Renal cortical epithelial cell (primary cell): ENCODE results near the gene FUT1. TPM values are rescaled to one million over a fixed set of nuclear protein-coding genes. Genes with fewer than 3 reads are reported as not detected.
"Not testable (repeated sequence)": the region's sequence is repeated elsewhere in the genome, so short reads cannot be mapped to it uniquely, and the experiment has no call there.

ENCODE experiments used
- DNase-seq: peaks from one replicate; pipeline ENCODE4 v3.0.0-alpha.2; 2011; ENCODE audit warnings: low read depth
- total RNA-seq: library from RNA; depleted of rRNA; stranded (reverse); fragments of >200 nt; gene quantifications from 2 replicates; pipeline ENCODE4 v1.2.3, GENCODE V29; 2014

FUT1 gene
- total RNA-seq, 1 donor from 2014 or later: 0.05 TPM

- DNase-seq: peak; percentile 67
Measured at GRCh38 chr19:48768994-48769713, 16.7 kb upstream of the FUT1 start.

DNA sequence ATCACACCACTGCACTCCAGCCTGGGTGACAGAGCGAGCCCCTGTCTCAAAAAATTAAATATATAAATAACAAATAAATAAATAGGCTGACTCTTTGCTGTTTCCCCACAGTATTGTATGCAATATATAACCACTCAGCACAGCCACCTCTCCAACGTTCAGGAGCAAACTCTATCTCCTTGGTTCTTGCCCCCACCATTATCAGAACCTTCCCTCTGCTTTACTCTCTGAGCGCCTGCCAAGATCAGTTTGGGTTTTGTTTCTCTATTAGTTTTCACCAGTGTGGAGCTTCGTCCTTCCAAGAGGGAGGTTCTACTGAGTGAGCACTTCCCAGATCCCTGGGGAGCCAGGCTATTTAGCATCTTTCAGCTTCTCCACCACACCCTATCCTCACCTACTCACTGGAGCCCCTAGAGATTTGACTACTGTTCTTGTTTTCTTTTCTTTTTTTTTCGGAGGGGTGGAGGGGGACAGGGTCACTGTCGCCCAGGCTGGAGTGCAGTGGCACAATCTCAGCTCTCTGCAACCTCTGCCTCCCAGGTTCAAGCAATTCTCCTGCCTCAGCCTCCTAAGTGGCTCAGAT lies 15.8 kb upstream of the FUT1 start:
- not testable (repeated sequence) for DNase-seq

DNA sequence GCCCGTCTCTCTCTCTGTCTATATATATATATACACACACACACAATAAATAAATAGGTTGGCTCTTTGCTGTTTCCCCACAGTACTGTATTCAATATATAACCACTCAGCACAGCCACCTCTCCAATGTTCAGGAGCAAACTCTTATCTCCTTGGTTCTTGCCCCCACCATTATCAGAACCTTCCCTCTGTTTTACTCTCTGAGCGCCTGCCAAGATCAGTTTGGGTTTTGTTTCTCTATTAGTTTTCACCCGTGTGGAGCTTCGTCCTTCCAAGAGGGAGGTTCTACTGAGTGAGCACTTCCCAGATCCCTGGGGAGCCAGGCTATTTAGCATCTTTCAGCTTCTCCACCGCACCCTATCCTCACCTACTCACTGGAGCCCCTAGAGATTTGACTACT lies 13.4 kb upstream of the FUT1 start:
- not testable (repeated sequence) for DNase-seq

DNA sequence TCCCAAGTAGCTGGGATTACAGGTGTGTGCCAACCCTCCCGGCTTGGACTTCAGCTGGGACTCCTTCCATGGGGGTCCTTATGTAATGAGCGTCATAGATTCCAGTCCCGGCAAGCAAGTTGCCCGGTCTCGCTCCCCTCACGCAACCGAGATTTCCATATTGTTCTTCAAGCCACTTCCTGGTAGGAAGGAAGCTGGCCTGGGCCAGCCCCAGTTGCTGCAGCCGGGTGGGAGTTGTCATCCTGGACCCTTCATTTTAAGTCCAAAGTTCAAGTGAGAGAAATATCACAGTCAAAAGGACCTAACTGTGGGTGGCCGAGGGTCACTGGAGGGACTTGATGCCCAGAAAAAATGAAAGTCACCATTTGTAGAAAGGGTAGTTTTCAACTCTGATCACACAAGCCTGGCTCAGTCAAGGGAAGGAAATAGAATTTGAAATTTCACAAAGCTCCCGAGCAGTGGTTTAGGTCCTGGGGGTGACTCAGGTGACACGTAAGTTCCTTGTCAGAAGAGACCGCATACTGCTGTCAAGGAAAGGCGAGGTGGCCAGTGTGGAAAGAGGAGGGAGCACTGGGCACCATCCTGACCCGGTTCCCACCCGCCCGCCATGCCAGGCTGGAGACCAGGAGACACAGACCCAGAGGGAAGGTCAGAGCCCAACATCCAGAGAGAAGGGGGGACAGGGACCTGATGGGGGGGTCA lies 8.2 kb upstream of the FUT1 start:
- no peak for DNase-seq

- no peak for DNase-seq
Measured at GRCh38 chr19:48757741-48758144, 5.3 kb upstream of the FUT1 start.

- no peak for DNase-seq
Measured at GRCh38 chr19:48757089-48757675, 4.7 kb upstream of the FUT1 start.

- no peak for DNase-seq
Measured at GRCh38 chr19:48756686-48757085, 4.2 kb upstream of the FUT1 start.

DNA sequence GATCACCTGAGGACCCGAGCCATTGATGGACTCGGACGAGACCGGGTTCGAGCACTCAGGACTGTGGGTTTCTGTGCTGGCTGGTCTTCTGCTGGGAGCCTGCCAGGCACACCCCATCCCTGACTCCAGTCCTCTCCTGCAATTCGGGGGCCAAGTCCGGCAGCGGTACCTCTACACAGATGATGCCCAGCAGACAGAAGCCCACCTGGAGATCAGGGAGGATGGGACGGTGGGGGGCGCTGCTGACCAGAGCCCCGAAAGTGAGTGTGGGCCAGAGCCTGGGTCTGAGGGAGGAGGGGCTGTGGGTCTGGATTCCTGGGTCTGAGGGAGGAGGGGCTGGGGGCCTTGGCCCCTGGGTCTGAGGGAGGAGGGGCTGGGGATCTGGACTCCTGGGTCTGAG lies 3.8 kb upstream of the FUT1 start:
- DNase-seq: no peak

DNA sequence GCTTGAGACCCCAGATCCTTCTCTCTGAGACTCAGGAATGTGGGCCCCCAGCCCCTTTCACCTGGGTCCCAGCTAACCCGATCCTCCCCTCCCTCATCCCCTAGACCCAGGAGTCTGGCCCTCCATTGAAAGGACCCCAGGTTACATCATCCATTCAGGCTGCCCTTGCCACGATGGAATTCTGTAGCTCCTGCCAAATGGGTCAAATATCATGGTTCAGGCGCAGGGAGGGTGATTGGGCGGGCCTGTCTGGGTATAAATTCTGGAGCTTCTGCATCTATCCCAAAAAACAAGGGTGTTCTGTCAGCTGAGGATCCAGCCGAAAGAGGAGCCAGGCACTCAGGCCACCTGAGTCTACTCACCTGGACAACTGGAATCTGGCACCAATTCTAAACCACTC lies 3.3 kb upstream of the FUT1 start:
- DNase-seq: no peak

DNA sequence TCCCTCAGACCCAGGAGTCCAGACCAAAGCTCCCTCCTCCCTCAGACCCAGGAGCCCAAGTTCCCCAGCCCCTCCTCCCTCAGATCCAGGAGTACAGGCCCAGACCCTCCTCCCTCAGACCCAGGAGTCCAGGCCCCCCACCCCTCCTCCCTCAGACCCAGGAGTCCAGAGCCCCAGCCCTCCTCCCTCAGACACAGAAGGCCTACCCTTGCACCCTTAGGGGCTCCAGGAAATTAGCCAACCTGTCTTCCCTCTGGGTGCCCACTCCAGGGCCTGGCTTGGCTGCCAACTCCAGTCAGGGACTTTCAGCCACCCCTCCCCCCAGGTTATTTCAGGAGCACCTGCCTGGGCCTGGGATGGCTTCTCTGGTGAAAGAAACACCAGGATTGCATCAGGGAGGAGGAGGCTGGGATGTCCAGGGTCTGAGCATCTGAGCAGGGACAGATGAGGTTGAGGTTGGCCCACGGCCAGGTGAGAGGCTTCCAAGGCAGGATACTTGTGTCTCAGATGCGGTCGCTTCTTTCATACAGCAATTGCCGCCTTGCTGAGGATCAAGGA lies 2.7 kb upstream of the FUT1 start, which contains the start of gene FGF21:
Gene FGF21, plus strand, starts transcription at position 441 of the 558 bp plus-strand sequence. CDS start 713 bp downstream, outside the sequence.
- no peak for DNase-seq

DNA sequence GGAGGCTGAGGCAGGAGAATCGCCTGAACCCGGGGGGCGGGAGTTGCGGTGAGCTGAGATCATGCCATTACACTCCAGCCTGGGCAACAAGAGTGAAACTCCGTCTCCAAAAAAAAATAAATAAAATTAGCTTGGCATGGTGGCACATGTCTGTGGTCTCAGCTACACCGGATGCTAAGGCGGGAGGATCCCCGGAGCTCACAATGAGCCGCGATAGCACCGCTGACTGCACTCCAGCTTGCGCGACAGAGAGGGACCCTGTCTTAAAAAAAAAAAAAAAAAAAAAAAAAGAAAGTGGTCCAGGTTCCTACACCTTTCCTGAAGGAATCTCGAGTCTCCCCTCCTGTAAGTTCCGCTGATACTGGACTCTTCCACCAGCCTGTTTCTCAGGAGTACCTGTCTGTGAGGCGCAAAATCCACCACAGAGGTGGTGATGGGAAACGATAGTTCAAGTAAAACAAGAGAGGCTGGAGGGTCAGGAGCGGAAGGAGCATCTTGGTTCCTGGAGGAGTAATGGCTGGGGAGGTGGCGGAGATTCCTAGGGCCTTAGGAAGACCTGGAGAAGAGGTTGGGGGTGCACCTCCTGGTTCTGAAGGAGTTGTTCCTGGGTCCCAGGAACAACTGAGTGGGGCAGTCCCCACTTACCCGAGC lies 471 bp downstream of the FUT1 start:
- no peak for DNase-seq

DNA sequence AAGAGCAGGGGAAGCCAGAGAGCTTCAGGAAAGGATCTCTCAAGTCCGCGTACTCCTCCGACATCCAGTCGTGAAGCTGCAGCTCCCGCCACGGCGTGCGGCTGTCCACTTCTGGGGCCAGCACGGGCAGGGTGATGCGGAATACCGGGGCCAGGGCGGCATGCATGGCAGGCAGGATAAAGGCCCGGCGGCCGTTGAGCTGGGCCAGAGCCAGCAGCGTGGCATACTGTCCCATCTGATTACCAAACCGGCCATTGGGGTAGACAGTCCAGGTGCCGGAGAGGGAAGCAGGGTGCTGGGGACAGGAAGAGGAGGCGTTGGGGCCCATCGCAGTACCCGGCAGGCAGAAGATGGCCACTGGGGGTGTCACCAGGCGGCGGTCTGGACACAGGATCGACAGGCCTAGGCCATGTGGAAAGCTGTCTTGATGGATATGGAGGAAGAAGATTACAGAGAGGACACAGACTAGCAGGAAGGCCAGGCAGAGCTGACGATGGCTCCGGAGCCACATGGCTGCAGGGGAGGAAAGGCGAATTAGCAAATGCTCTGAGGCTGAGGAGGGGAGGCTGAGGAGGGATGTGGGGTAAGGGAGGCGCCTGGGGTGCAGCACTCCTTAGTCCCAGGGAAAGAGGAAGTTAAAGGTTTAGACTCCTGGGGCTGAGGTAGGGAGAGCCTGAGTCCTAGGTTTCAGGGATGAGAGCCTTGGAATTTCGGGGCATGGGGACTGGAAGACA lies 1.5 kb downstream of the FUT1 start:
- DNase-seq: no peak

GRCh38 chr19:48750351-48750750 lies 2.1 kb downstream of the FUT1 start:
- no peak for DNase-seq

- DNase-seq: no peak
Measured at GRCh38 chr19:48749571-48750198, 2.8 kb downstream of the FUT1 start.

GRCh38 chr19:48746738-48747575 lies 5.5 kb downstream of the FUT1 start, which contains the start of gene IZUMO1:
Gene IZUMO1, minus strand, starts transcription at chr19:48746909. Its CDS starts 1,050 bp downstream, at chr19:48745859.
- DNase-seq: peak; percentile 87

- DNase-seq: no peak
Measured at GRCh38 chr19:48746110-48746509, 6.3 kb downstream of the FUT1 start.

DNA sequence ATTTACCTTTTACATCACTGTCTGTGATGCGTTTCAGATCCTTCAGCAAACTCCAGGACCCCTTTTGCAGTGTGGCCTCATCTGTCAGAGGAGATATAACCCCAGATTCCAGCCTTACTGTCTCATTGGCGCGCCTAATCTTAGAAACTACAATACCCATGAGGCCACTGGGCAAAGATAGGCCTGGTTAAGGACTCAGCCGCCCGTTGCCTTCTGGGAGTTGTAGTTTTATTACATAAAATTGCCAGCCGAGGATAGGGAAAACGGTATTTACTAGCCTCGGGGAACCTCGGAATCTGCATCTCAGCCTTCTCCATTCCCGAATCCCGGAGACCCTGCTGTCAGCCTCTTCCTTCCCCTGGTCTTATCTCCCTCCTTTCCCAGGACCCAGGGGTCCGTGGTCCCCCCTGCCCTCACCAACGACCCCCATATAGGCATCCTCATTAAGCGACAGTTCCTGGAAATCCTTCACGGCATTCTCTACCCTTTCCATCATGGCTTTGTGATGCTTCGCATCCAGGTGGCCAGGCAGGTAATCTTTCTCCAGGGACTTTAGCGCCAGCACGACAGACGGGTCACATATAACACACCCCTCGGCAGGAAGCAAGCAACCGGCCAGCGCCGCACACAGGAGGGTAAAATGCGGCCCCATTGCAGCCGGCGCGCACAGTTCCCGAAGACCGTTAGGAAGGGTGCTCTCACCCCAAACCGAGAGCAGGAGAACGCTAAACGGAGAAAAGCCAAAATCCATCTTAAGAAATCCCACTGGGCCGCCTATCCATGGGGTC lies 7.0 kb downstream of the FUT1 start:
- DNase-seq: peak; percentile 51

DNA sequence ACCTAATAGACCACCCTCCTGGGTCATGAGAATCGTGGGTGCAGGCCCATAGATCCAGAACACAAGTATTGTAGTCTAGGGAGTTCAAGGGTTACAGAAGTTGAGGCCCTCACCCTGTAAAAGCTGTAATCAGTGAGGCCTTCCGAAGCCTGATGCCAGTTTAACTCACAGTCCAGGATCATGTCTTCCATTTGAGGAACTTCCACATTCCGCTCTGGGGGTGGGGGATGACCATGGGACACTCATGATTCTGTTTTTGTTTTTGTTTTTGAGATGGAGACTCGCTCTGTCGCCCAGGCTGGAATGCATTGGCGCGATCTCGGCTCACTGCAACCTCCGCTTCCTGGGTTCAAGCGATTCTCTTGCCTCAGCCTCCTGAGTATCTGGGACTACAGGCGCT lies 10.3 kb downstream of the FUT1 start:
- no peak for DNase-seq
